ENCODE results near the gene MAP6. TPM values are rescaled to one million over a fixed set of nuclear protein-coding genes. Genes with fewer than 3 reads are reported as not detected.

MAP6 gene
- total and polyA plus RNA-seq, 2 of the 13 experiments (the other 11 are each of a cell fraction or from before 2014, with no cell fraction given), result 0.04 TPM; not detected in 1

DNA sequence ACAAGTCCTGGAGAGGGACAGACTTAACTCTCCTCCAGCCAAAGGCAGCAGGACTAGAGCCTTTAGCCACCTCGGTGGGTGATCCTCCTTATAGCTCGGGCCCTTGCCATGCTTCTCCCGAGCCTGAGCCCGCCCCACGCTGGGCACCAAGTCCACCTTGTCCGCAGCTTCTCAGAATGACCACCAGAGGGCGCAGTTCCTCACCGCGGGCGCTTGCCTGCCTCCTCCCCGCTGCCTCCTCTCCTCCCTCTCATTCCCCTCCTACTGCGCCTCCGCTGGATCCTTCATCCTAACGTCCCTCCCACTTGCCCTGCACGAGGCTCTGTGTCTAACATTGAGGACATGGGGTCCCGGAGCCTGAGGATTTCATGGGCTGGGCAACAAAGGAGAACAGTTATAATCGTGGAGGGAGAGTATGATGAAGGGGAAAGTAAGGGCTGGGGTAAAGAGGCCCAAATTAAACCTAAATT is 37.5 kb upstream of the MAP6 start (continued):
- TF ChIP-seq, protein P1, sequence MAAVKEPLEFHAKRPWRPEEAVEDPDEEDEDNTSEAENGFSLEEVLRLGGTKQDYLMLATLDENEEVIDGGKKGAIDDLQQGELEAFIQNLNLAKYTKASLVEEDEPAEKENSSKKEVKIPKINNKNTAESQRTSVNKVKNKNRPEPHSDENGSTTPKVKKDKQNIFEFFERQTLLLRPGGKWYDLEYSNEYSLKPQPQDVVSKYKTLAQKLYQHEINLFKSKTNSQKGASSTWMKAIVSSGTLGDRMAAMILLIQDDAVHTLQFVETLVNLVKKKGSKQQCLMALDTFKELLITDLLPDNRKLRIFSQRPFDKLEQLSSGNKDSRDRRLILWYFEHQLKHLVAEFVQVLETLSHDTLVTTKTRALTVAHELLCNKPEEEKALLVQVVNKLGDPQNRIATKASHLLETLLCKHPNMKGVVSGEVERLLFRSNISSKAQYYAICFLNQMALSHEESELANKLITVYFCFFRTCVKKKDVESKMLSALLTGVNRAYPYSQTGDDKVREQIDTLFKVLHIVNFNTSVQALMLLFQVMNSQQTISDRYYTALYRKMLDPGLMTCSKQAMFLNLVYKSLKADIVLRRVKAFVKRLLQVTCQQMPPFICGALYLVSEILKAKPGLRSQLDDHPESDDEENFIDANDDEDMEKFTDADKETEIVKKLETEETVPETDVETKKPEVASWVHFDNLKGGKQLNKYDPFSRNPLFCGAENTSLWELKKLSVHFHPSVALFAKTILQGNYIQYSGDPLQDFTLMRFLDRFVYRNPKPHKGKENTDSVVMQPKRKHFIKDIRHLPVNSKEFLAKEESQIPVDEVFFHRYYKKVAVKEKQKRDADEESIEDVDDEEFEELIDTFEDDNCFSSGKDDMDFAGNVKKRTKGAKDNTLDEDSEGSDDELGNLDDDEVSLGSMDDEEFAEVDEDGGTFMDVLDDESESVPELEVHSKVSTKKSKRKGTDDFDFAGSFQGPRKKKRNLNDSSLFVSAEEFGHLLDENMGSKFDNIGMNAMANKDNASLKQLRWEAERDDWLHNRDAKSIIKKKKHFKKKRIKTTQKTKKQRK (IDR thresholded peaks at IDR 0.05; ENCODE audit: low read length), result no peak
- TF ChIP-seq FOXA1 (IDR thresholded peaks at IDR 0.05) (no peak), FOXA1 (CRISPR knock-in tag; IDR thresholded peaks at IDR 0.05) (no peak), ZNF138 (CRISPR knock-in tag; IDR thresholded peaks at IDR 0.05; ENCODE audit: low read depth) (no peak), ZZZ3 (CRISPR knock-in tag; IDR thresholded peaks at IDR 0.05; ENCODE audit: borderline replicate concordance) (no peak), KDM6A (CRISPR knock-in tag; IDR thresholded peaks at IDR 0.05; ENCODE audit: low read depth) (no peak), ESRRA (CRISPR knock-in tag; IDR thresholded peaks at IDR 0.05; ENCODE audit: low read depth) (no peak), NR2F6 (IDR thresholded peaks at IDR 0.05) (no peak), NR2F6 (CRISPR knock-in tag; IDR thresholded peaks at IDR 0.05) (0 out of 2 replicates have a peak, but pooled peaks have one; percentile 39), MAZ (IDR thresholded peaks at IDR 0.05; ENCODE audit: borderline replicate concordance, low read depth, low read length) (peak; percentile 57; the same call in 1 of the 2 replicates), MAZ (CRISPR knock-in tag; IDR thresholded peaks at IDR 0.05; ENCODE audit: low read depth) (peak; percentile 65), RXRB (CRISPR knock-in tag; IDR thresholded peaks at IDR 0.05; ENCODE audit: borderline replicate concordance) (peak; percentile 24; the same call in 1 of the 2 replicates), ZNF550 (CRISPR knock-in tag; IDR thresholded peaks at IDR 0.05; ENCODE audit: borderline replicate concordance) (no peak), ZNF547 (CRISPR knock-in tag; IDR thresholded peaks at IDR 0.05) (no peak), RORA (CRISPR knock-in tag; IDR thresholded peaks at IDR 0.05) (no peak)
- TF ChIP-seq, protein P2, sequence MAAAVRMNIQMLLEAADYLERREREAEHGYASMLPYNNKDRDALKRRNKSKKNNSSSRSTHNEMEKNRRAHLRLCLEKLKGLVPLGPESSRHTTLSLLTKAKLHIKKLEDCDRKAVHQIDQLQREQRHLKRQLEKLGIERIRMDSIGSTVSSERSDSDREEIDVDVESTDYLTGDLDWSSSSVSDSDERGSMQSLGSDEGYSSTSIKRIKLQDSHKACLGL (CRISPR knock-in tag; IDR thresholded peaks at IDR 0.05), result no peak
- TF ChIP-seq, protein P3, sequence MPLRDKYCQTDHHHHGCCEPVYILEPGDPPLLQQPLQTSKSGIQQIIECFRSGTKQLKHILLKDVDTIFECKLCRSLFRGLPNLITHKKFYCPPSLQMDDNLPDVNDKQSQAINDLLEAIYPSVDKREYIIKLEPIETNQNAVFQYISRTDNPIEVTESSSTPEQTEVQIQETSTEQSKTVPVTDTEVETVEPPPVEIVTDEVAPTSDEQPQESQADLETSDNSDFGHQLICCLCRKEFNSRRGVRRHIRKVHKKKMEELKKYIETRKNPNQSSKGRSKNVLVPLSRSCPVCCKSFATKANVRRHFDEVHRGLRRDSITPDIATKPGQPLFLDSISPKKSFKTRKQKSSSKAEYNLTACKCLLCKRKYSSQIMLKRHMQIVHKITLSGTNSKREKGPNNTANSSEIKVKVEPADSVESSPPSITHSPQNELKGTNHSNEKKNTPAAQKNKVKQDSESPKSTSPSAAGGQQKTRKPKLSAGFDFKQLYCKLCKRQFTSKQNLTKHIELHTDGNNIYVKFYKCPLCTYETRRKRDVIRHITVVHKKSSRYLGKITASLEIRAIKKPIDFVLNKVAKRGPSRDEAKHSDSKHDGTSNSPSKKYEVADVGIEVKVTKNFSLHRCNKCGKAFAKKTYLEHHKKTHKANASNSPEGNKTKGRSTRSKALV (CRISPR knock-in tag; IDR thresholded peaks at IDR 0.05), result no peak
- TF ChIP-seq, protein P4, sequence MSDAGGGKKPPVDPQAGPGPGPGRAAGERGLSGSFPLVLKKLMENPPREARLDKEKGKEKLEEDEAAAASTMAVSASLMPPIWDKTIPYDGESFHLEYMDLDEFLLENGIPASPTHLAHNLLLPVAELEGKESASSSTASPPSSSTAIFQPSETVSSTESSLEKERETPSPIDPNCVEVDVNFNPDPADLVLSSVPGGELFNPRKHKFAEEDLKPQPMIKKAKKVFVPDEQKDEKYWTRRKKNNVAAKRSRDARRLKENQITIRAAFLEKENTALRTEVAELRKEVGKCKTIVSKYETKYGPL (CRISPR knock-in tag; IDR thresholded peaks at IDR 0.05), result no peak
- TF ChIP-seq, protein P5, sequence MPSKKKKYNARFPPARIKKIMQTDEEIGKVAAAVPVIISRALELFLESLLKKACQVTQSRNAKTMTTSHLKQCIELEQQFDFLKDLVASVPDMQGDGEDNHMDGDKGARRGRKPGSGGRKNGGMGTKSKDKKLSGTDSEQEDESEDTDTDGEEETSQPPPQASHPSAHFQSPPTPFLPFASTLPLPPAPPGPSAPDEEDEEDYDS (CRISPR knock-in tag; IDR thresholded peaks at IDR 0.05), result 0 out of 2 replicates have a peak, but pooled peaks have one; percentile 23
- TF ChIP-seq, protein P6, sequence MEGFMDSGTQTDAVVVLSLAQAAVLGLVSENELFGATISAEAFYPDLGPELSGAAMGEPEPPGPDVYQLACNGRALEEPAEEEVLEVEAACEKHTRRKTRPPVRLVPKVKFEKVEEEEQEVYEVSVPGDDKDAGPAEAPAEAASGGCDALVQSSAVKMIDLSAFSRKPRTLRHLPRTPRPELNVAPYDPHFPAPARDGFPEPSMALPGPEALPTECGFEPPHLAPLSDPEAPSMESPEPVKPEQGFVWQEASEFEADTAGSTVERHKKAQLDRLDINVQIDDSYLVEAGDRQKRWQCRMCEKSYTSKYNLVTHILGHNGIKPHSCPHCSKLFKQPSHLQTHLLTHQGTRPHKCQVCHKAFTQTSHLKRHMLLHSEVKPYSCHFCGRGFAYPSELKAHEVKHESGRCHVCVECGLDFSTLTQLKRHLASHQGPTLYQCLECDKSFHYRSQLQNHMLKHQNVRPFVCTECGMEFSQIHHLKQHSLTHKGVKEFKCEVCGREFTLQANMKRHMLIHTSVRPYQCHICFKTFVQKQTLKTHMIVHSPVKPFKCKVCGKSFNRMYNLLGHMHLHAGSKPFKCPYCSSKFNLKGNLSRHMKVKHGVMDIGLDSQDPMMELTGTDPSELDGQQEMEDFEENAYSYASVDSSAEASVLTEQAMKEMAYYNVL (CRISPR knock-in tag; IDR thresholded peaks at IDR 0.05; ENCODE audit: borderline replicate concordance), result 0 out of 2 replicates have a peak, but pooled peaks have one; percentile 37
- TF ChIP-seq, protein P7, sequence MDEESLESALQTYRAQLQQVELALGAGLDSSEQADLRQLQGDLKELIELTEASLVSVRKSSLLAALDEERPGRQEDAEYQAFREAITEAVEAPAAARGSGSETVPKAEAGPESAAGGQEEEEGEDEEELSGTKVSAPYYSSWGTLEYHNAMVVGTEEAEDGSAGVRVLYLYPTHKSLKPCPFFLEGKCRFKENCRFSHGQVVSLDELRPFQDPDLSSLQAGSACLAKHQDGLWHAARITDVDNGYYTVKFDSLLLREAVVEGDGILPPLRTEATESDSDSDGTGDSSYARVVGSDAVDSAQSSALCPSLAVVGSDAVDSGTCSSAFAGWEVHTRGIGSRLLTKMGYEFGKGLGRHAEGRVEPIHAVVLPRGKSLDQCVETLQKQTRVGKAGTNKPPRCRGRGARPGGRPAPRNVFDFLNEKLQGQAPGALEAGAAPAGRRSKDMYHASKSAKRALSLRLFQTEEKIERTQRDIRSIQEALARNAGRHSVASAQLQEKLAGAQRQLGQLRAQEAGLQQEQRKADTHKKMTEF (CRISPR knock-in tag; IDR thresholded peaks at IDR 0.05), result no peak
